ENCODE data around the gene EWSR1. TPM values are rescaled to one million over a fixed set of nuclear protein-coding genes. Genes with fewer than 3 reads are reported as not detected.

EWSR1 gene
- total and polyA plus RNA-seq, 2 donors (not counting 3 experiments of a cell fraction or from before 2014, with no cell fraction given) = 305 to 588 TPM

GRCh38 chr22:29269731-29270474 is 1.8 kb downstream of the EWSR1 start:
- TF ChIP-seq POLR2AphosphoS5 (IDR thresholded peaks at IDR 0.05; ENCODE audit: insufficient read depth, low read depth, low read length) (no peak), JUN (IDR thresholded peaks at IDR 0.05; ENCODE audit: borderline replicate concordance, insufficient read depth, insufficient read length, low read depth) (no peak)
- Histone ChIP-seq H3K27me3 (ENCODE audit: control insufficient read depth in 2 of 2, insufficient read depth in 2 of 2, low read length in 2 of 2) (no peaks in the 10 kb centered on the region), H3K4me2 (ENCODE audit: insufficient read depth, low read length) (peak overlapping the region; percentile 89), H3K9me3 (replicated peaks; ENCODE audit: control insufficient read depth, insufficient read depth, low read length) (no peaks in the 10 kb centered on the region), H3K9me1 (replicated peaks; ENCODE audit: control insufficient read depth, extremely low read depth, insufficient read depth, low read length) (no peaks in the 10 kb centered on the region), H3K4me1 (ENCODE audit: control insufficient read depth, extremely low read depth, insufficient read depth, low read length) (peaks cover 40% of the 10 kb centered on the region), H4K20me1 (replicated peaks; ENCODE audit: control insufficient read depth, extremely low read depth, insufficient read depth, low read length) (peaks cover 19% of the 10 kb centered on the region), H2AFZ (ENCODE audit: low read depth, low read length) (no peak overlapping the region), H3K9ac (replicated peaks; ENCODE audit: extremely low read depth, insufficient read depth, low read length) (peak overlapping the region; percentile 100), H3K4me3 (replicated peaks in 1 of 3; ENCODE audit: insufficient read depth in 1 of 3, low read depth in 1 of 3, low read length in 3 of 3) (peak overlapping the region; percentile 75 to 85 (median 84)), H3K36me3 (ENCODE audit: control insufficient read depth in 2 of 2, extremely low read depth in 1 of 2, insufficient read depth in 2 of 2, low read length in 2 of 2) (peaks cover 10 to 35% of the 10 kb centered on the region in 2 experiments), H3K27ac (ENCODE audit: insufficient read depth, low read depth, low read length) (no peak overlapping the region), H3K79me2 (ENCODE audit: control insufficient read depth, insufficient read depth, low read length) (peaks cover 86% of the 10 kb centered on the region)
- DNase-seq (ENCODE audit: low read depth, low spot score) (peak; percentile 16), FAIRE-seq (no peak)
- no TSS peak for BruUV-seq (replicated peaks)
- intact Hi-C loops (cut with micrococcal nuclease) = loop anchor here (5.0 kb wide), 1 partner anchor 37 kb away; the partner anchor contains the start of gene GAS2L1
- CTCF ChIA-PET = no interaction called here
- POLR2A ChIA-PET = no interaction called here
- dilution Hi-C loops (cut with MboI; ENCODE audit: extremely low pct_ligation_motif_present, low sequenced_read_pairs) = no loop called here

GRCh38 chr22:29270475-29271271 is 2.6 kb downstream of the EWSR1 start:
- Histone ChIP-seq H3K36me3 (ENCODE audit: control insufficient read depth in 2 of 2, extremely low read depth in 1 of 2, insufficient read depth in 2 of 2, low read length in 2 of 2) (peaks cover 8 to 41% of the 10 kb centered on the region in 2 experiments), H2AFZ (ENCODE audit: low read depth, low read length) (no peak overlapping the region), H3K4me3 (replicated peaks in 1 of 3; ENCODE audit: insufficient read depth in 1 of 3, low read depth in 1 of 3, low read length in 3 of 3) (peak overlapping the region in 2 of 3 experiments; percentile 84 to 85), H3K27me3 (ENCODE audit: control insufficient read depth in 2 of 2, insufficient read depth in 2 of 2, low read length in 2 of 2) (no peaks in the 10 kb centered on the region), H3K79me2 (ENCODE audit: control insufficient read depth, insufficient read depth, low read length) (peaks cover 94% of the 10 kb centered on the region), H3K4me1 (ENCODE audit: control insufficient read depth, extremely low read depth, insufficient read depth, low read length) (peaks cover 40% of the 10 kb centered on the region), H3K4me2 (ENCODE audit: insufficient read depth, low read length) (peak overlapping the region; percentile 89), H3K9ac (replicated peaks; ENCODE audit: extremely low read depth, insufficient read depth, low read length) (peak overlapping the region; percentile 37), H3K27ac (ENCODE audit: insufficient read depth, low read depth, low read length) (no peak overlapping the region), H4K20me1 (replicated peaks; ENCODE audit: control insufficient read depth, extremely low read depth, insufficient read depth, low read length) (peaks cover 21% of the 10 kb centered on the region), H3K9me1 (replicated peaks; ENCODE audit: control insufficient read depth, extremely low read depth, insufficient read depth, low read length) (no peaks in the 10 kb centered on the region), H3K9me3 (replicated peaks; ENCODE audit: control insufficient read depth, insufficient read depth, low read length) (no peaks in the 10 kb centered on the region)
- DNase-seq (ENCODE audit: low read depth, low spot score) = peak; percentile 57
- ChIA-PET CTCF (no interaction called here), POLR2A (interaction anchor here (0.5 kb wide), 1 partner anchor 74 kb away, joined by 3 read pairs; no protein-coding TSS in a partner anchor)
- no TSS peak for BruUV-seq (replicated peaks)
- intact Hi-C loops (cut with micrococcal nuclease) (no loop called here), dilution Hi-C loops (cut with MboI; ENCODE audit: extremely low pct_ligation_motif_present, low sequenced_read_pairs) (no loop called here)
- TF ChIP-seq FOS (IDR thresholded peaks at IDR 0.05; ENCODE audit: borderline replicate concordance, insufficient read depth, low read length) = no peak
- no peak for TF ChIP-seq POLR2AphosphoS5 (IDR thresholded peaks at IDR 0.05; ENCODE audit: insufficient read depth, low read depth, low read length)
- TF ChIP-seq CTCF (IDR thresholded peaks at IDR 0.05; ENCODE audit: extremely low read depth in 1 of 2, insufficient read depth in 1 of 2, low read depth in 1 of 2, low read length in 2 of 2) = no peak
- TF ChIP-seq GATA2 (IDR thresholded peaks at IDR 0.05; ENCODE audit: insufficient read depth, insufficient read length, low read depth, low read length) = no peak
- TF ChIP-seq MYC (IDR thresholded peaks at IDR 0.05; ENCODE audit: low read depth, low read length) = no peak
- no peak for TF ChIP-seq MAX (IDR thresholded peaks at IDR 0.05; ENCODE audit: insufficient read depth, insufficient read length)
- no peak for TF ChIP-seq EZH2 (IDR thresholded peaks at IDR 0.05; ENCODE audit: borderline replicate concordance, low read depth, low read length, severe bottlenecking)
- no peak for TF ChIP-seq JUN (IDR thresholded peaks at IDR 0.05; ENCODE audit: borderline replicate concordance, insufficient read depth, insufficient read length, low read depth)
- no peak for TF ChIP-seq POLR2A (IDR thresholded peaks at IDR 0.05; ENCODE audit: low read depth, low read length)
- FAIRE-seq = no peak

Data from endothelial cell of umbilical vein (primary cell).